ENCODE results near the gene OBI1. TPM values are rescaled to one million over a fixed set of nuclear protein-coding genes. Genes with fewer than 3 reads are reported as not detected.

OBI1 gene
- total RNA-seq, 6 donors from 2014 or later, result 4.9 to 14.9 (median 8.1) TPM

DNA sequence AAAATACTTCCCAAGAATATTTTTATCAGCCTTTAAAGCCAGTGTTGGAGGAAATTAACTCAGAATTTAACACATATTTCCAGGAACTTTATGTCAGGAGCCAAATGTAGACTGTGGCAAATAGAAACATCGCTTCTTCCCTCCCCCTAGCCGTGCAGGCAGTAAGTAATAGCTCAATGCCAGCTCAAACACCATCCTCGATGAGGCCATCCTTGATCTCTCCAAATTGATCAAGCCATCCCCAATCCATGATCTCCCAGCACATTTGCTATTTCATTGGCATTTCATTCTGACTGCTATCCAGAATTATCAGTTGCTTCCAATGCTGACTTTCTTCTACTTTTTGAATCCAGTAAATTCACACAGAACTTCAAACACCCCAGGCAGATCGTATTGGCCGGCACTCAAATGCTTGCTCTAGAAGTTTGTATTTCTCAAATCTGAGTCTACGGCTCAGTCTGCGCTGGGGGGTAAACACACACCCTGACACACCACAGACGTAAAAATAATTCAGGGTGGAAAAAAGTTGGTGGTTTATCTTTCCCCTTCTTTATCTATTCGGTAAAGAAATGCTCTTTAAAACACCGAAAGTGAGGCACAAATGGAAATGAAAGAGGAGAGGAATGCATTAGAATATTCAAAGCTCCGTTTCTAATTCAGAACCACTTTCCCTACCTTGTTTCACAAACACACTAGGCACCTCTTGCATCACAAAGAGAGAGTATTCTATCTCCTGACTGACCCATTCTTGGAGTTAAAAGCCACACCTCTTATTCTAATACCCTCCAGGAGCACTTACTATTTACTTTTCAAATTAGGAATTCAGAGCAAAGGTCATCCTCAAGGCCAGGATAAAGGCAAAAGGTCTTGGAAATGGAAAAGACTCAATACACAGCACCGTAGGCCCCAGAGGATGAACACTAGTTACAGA lies 991 bp downstream of the OBI1 start:
- Histone ChIP-seq H3K27me3 (no peaks in the 10 kb centered on the region), H3K36me3 (no peaks in the 10 kb centered on the region), H3K9me3 (no peaks in the 10 kb centered on the region), H3K27ac (peak overlapping the region; percentile 71 to 89 (median 80)), H3K4me3 (peak overlapping the region; percentile 93 to 96 (median 96)), H3K4me1 (peaks cover 9 to 19% (median 13%) of the 10 kb centered on the region in 4 donors)
- DNase-seq (no peak), ATAC-seq (ENCODE audit: low FRiP score in 2 of 2) (peak; percentile 4 to 19)
- TF ChIP-seq POLR2A (IDR thresholded peaks at IDR 0.05), result no peak
- TF ChIP-seq EP300 (IDR thresholded peaks at IDR 0.05), result no peak
- TF ChIP-seq CTCF (IDR thresholded peaks at IDR 0.05), result no peak
- WGBS, 2 donors, result 21% methylated on average over 12 of the region's 12 CpGs

DNA sequence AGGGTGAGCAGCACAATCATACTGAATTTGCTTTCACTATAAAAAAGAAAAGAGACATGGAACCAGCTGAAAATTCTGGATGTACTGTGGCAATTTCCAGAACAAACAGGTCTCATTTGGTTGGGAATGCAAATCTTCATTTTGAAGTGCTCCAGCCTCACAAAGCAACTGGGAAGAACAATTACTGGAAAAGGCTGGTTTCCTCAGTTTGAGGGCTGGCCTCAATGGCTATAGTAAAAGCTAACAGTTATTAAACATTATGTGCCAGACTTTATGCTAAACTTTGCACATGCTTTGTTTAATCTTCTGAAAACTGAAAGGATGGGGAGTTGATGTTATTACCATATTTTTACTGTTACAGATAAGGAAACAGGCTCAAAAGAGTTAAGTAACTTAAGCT lies 3.0 kb downstream of the OBI1 start:
- peak overlapping the region in 1 of 4 donors; percentile 1 for H3K27ac ChIP-seq
- ATAC-seq (ENCODE audit: low FRiP score in 2 of 2), result no peak
- no peaks in the 10 kb centered on the region for H3K27me3 ChIP-seq
- no peak overlapping the region for H3K4me3 ChIP-seq
- no peak for DNase-seq
- H3K36me3 ChIP-seq, result no peaks in the 10 kb centered on the region
- peaks cover 9 to 26% (median 14%) of the 10 kb centered on the region in 4 donors for H3K4me1 ChIP-seq
- H3K9me3 ChIP-seq, result no peaks in the 10 kb centered on the region
- no peak for TF ChIP-seq EP300 (IDR thresholded peaks at IDR 0.05)
- TF ChIP-seq CTCF (IDR thresholded peaks at IDR 0.05), result no peak
- no peak for TF ChIP-seq POLR2A (IDR thresholded peaks at IDR 0.05)
- TF ChIP-seq POLR2AphosphoS5 (IDR thresholded peaks at IDR 0.05), result no peak

DNA sequence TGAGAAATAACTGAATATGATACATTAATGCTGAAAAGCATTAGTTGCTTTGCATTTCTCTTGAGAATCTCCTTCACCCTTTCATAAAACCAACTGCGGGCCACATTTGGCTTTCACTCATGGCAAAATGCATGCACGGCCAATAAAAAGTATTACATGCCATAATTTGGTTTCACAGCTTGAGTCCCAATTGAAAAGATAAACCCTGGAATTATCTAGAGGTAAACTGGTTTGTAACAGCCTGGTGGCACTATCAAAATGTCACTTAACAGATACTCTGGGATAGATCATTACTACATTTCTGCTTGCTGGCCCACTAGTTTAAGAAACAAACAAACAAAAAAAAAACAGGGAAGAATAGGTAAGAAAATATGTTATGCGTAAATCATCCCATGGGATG lies 3.9 kb downstream of the OBI1 start:
- H3K4me3 ChIP-seq, result no peak overlapping the region
- DNase-seq (no peak), ATAC-seq (ENCODE audit: low FRiP score in 2 of 2) (no peak)
- no peak overlapping the region for H3K27ac ChIP-seq
- no peaks in the 10 kb centered on the region for H3K9me3 ChIP-seq
- TF ChIP-seq CTCF (IDR thresholded peaks at IDR 0.05) (no peak), POLR2A (IDR thresholded peaks at IDR 0.05) (no peak), EP300 (IDR thresholded peaks at IDR 0.05) (no peak), POLR2AphosphoS5 (IDR thresholded peaks at IDR 0.05) (no peak)
- no peaks in the 10 kb centered on the region for H3K36me3 ChIP-seq
- 93 to 99% methylated on average over 3 of the region's 3 CpGs for WGBS, 2 donors
- no peaks in the 10 kb centered on the region for H3K27me3 ChIP-seq
- H3K4me1 ChIP-seq, result peaks cover 15 to 29% (median 21%) of the 10 kb centered on the region in 4 donors

GRCh38 chr13:78652651-78653050 lies 6.3 kb downstream of the OBI1 start:
- no peak overlapping the region for H3K27ac ChIP-seq
- no peak for DNase-seq
- H3K36me3 ChIP-seq, result no peaks in the 10 kb centered on the region
- TF ChIP-seq POLR2AphosphoS5 (IDR thresholded peaks at IDR 0.05) (no peak), CTCF (IDR thresholded peaks at IDR 0.05) (no peak), POLR2A (IDR thresholded peaks at IDR 0.05) (no peak), EP300 (IDR thresholded peaks at IDR 0.05) (no peak)
- H3K4me1 ChIP-seq, result peaks cover 12 to 33% (median 20%) of the 10 kb centered on the region in 4 donors
- ATAC-seq (ENCODE audit: low FRiP score in 2 of 2), result no peak
- H3K27me3 ChIP-seq, result no peaks in the 10 kb centered on the region
- no peak overlapping the region for H3K4me3 ChIP-seq
- WGBS, 2 donors, result 88% methylated on average over 1 of the region's 1 CpG; no CpG with 5 or more reads in 1 of the 2 donors
- no peaks in the 10 kb centered on the region for H3K9me3 ChIP-seq

Data from upper lobe of left lung (tissue), 6 donors.